Measurements from ENCODE around the gene HES3.
A peak's percentile ranks its signal among the peaks of the same experiment; 100 is the strongest.

The HES3 gene

GRCh38 chr1:6276811-6277555 lies 33.0 kb downstream of the HES3 start:
- Histone ChIP-seq H3K36me3 (ENCODE audit: control insufficient read depth in 1 of 2, insufficient read depth in 2 of 2, low read length in 2 of 2) (no peaks in the 10 kb centered on the region), H3K4me3 (ENCODE audit: low read depth in 1 of 2, low read length in 2 of 2) (peak overlapping the region in 1 of 2 donors; percentile 39), H3K27ac (ENCODE audit: low read length) (no peak overlapping the region), H3K4me1 (ENCODE audit: control insufficient read depth in 1 of 2, insufficient read depth in 2 of 2, low read length in 2 of 2) (peaks cover 10 to 24% of the 10 kb centered on the region in 2 donors), H3K27me3 (ENCODE audit: low read depth, low read length) (no peaks in the 10 kb centered on the region), H3K9me3 (ENCODE audit: control insufficient read depth in 1 of 2, low read length in 2 of 2) (no peaks in the 10 kb centered on the region)

- Histone ChIP-seq H3K4me3 (ENCODE audit: low read depth in 1 of 2, low read length in 2 of 2) (no peak overlapping the region), H3K36me3 (ENCODE audit: control insufficient read depth in 1 of 2, insufficient read depth in 2 of 2, low read length in 2 of 2) (no peaks in the 10 kb centered on the region), H3K27ac (ENCODE audit: low read length) (no peak overlapping the region), H3K4me1 (ENCODE audit: control insufficient read depth in 1 of 2, insufficient read depth in 2 of 2, low read length in 2 of 2) (peaks cover 0 to 14% of the 10 kb centered on the region in 2 donors), H3K27me3 (ENCODE audit: low read depth, low read length) (no peaks in the 10 kb centered on the region), H3K9me3 (ENCODE audit: control insufficient read depth in 1 of 2, low read length in 2 of 2) (no peaks in the 10 kb centered on the region)
Measured at GRCh38 chr1:6278263-6278662, 34.3 kb downstream of the HES3 start.

- H3K27ac ChIP-seq (ENCODE audit: low read length), result no peak overlapping the region
- no peaks in the 10 kb centered on the region for H3K36me3 ChIP-seq (ENCODE audit: control insufficient read depth in 1 of 2, insufficient read depth in 2 of 2, low read length in 2 of 2)
- no peaks in the 10 kb centered on the region for H3K9me3 ChIP-seq (ENCODE audit: control insufficient read depth in 1 of 2, low read length in 2 of 2)
- H3K4me1 ChIP-seq (ENCODE audit: control insufficient read depth in 1 of 2, insufficient read depth in 2 of 2, low read length in 2 of 2), result peaks cover 0 to 13% of the 10 kb centered on the region in 2 donors
- H3K4me3 ChIP-seq (ENCODE audit: low read depth in 1 of 2, low read length in 2 of 2), result no peak overlapping the region
- H3K27me3 ChIP-seq (ENCODE audit: low read depth, low read length), result no peaks in the 10 kb centered on the region
Measured at GRCh38 chr1:6279066-6279465, 35.1 kb downstream of the HES3 start.

- H3K9me3 ChIP-seq (ENCODE audit: control insufficient read depth in 1 of 2, low read length in 2 of 2), result no peaks in the 10 kb centered on the region
- H3K27ac ChIP-seq (ENCODE audit: low read length), result no peak overlapping the region
- H3K4me1 ChIP-seq (ENCODE audit: control insufficient read depth in 1 of 2, insufficient read depth in 2 of 2, low read length in 2 of 2), result peaks cover 0 to 13% of the 10 kb centered on the region in 2 donors
- no peaks in the 10 kb centered on the region for H3K36me3 ChIP-seq (ENCODE audit: control insufficient read depth in 1 of 2, insufficient read depth in 2 of 2, low read length in 2 of 2)
- no peak overlapping the region for H3K4me3 ChIP-seq (ENCODE audit: low read depth in 1 of 2, low read length in 2 of 2)
- no peaks in the 10 kb centered on the region for H3K27me3 ChIP-seq (ENCODE audit: low read depth, low read length)
Measured at GRCh38 chr1:6279613-6280383, 35.8 kb downstream of the HES3 start.

DNA sequence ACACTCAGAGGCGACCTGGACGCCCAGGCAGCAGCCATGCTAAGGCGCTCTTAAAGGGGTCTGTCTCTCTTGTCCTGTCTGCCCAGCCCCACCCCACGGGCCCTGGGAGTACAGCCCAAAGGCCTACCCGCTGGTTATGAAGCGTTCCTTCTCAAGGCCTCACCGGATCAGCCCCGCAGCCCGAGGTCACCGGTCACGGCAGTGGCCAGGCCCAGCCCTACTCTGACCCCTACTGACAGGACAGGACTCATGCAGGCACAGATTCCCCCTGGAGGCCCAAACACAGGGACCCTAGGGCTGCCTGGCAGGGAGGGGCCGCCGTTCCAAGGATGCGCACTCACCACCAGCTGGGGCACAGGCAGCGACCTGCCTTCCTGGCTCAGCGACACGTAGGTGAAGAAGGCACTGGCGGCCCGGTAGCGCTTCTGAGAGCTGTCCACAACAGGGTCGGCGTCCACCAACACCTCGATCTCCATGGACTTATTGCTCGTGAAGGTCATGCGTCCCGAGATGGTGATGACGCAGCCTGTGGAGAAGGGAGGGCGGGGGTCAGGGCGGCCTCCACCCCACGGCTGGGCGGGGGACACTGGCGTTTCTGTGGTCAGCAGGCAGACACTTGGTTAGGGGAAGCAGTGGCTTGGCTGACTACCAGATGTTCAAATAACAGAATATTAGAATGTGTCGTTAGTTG lies 36.9 kb downstream of the HES3 start:
- Histone ChIP-seq H3K9me3 (ENCODE audit: control insufficient read depth in 1 of 2, low read length in 2 of 2) (no peaks in the 10 kb centered on the region), H3K27ac (ENCODE audit: low read length) (no peak overlapping the region), H3K27me3 (ENCODE audit: low read depth, low read length) (no peaks in the 10 kb centered on the region), H3K36me3 (ENCODE audit: control insufficient read depth in 1 of 2, insufficient read depth in 2 of 2, low read length in 2 of 2) (no peaks in the 10 kb centered on the region), H3K4me1 (ENCODE audit: control insufficient read depth in 1 of 2, insufficient read depth in 2 of 2, low read length in 2 of 2) (peaks cover 0 to 12% of the 10 kb centered on the region in 2 donors), H3K4me3 (ENCODE audit: low read depth in 1 of 2, low read length in 2 of 2) (no peak overlapping the region)

GRCh38 chr1:6281511-6282402 lies 37.8 kb downstream of the HES3 start:
- Histone ChIP-seq H3K9me3 (ENCODE audit: control insufficient read depth in 1 of 2, low read length in 2 of 2) (no peaks in the 10 kb centered on the region), H3K4me1 (ENCODE audit: control insufficient read depth in 1 of 2, insufficient read depth in 2 of 2, low read length in 2 of 2) (peaks cover 0 to 4% of the 10 kb centered on the region in 2 donors), H3K27me3 (ENCODE audit: low read depth, low read length) (no peaks in the 10 kb centered on the region), H3K36me3 (ENCODE audit: control insufficient read depth in 1 of 2, insufficient read depth in 2 of 2, low read length in 2 of 2) (no peaks in the 10 kb centered on the region), H3K27ac (ENCODE audit: low read length) (peak overlapping the region; percentile 67), H3K4me3 (ENCODE audit: low read depth in 1 of 2, low read length in 2 of 2) (no peak overlapping the region)

- no peak overlapping the region for H3K4me3 ChIP-seq (ENCODE audit: low read depth in 1 of 2, low read length in 2 of 2)
- no peaks in the 10 kb centered on the region for H3K9me3 ChIP-seq (ENCODE audit: control insufficient read depth in 1 of 2, low read length in 2 of 2)
- H3K27ac ChIP-seq (ENCODE audit: low read length), result peak overlapping the region; percentile 67
- H3K36me3 ChIP-seq (ENCODE audit: control insufficient read depth in 1 of 2, insufficient read depth in 2 of 2, low read length in 2 of 2), result no peaks in the 10 kb centered on the region
- H3K4me1 ChIP-seq (ENCODE audit: control insufficient read depth in 1 of 2, insufficient read depth in 2 of 2, low read length in 2 of 2), result peaks cover 0 to 4% of the 10 kb centered on the region in 2 donors
- H3K27me3 ChIP-seq (ENCODE audit: low read depth, low read length), result no peaks in the 10 kb centered on the region
Measured at GRCh38 chr1:6282577-6283270, 38.7 kb downstream of the HES3 start.

DNA sequence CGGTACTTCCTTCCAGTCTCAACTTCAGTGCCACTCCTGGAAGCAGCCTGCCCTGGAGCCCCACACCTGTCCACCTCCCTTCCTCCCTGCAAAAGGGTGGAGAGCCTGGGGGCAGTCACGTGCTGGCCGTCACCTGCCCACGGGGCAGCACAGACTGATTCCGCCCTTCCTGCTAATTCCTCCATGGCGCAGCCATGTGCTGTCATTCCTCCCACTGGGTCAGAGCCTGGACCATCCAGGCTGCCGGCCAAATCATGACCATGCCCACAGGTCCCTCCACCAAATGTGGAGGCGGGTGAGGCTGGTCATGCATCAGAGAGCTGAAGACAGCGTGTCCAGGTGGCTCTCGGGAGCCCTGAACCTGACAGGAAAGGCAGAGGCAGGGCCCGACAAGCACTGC lies 41.4 kb downstream of the HES3 start:
- Histone ChIP-seq H3K4me3 (ENCODE audit: low read depth in 1 of 2, low read length in 2 of 2) (no peak overlapping the region), H3K27ac (ENCODE audit: low read length) (no peak overlapping the region), H3K36me3 (ENCODE audit: control insufficient read depth in 1 of 2, insufficient read depth in 2 of 2, low read length in 2 of 2) (no peaks in the 10 kb centered on the region), H3K4me1 (ENCODE audit: control insufficient read depth in 1 of 2, insufficient read depth in 2 of 2, low read length in 2 of 2) (peaks cover 0 to 6% of the 10 kb centered on the region in 2 donors), H3K27me3 (ENCODE audit: low read depth, low read length) (no peaks in the 10 kb centered on the region), H3K9me3 (ENCODE audit: control insufficient read depth in 1 of 2, low read length in 2 of 2) (no peaks in the 10 kb centered on the region)

DNA sequence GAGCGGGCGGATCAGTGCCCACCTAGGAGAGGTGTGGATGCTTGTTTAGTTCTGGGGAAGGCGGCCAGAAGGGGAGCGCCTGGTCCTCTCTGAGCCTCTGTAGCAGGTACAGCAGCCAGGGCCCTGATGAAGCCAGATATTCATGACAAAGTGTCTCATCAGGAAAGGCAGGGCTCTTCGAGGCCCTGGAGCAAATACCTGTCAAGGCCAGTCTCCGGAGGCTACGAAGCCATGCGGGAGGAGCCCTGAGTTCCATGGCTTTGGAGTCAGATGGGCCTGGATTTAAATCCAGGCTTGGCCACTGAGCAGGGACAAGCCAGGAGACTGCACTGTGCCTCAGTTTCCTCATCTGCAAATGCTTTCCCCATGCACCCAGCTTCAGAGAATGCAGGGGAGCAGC lies 42.3 kb downstream of the HES3 start:
- no peak overlapping the region for H3K27ac ChIP-seq (ENCODE audit: low read length)
- H3K9me3 ChIP-seq (ENCODE audit: control insufficient read depth in 1 of 2, low read length in 2 of 2), result no peaks in the 10 kb centered on the region
- H3K4me1 ChIP-seq (ENCODE audit: control insufficient read depth in 1 of 2, insufficient read depth in 2 of 2, low read length in 2 of 2), result peaks cover 0 to 8% of the 10 kb centered on the region in 2 donors
- H3K4me3 ChIP-seq (ENCODE audit: low read depth in 1 of 2, low read length in 2 of 2), result no peak overlapping the region
- no peaks in the 10 kb centered on the region for H3K27me3 ChIP-seq (ENCODE audit: low read depth, low read length)
- H3K36me3 ChIP-seq (ENCODE audit: control insufficient read depth in 1 of 2, insufficient read depth in 2 of 2, low read length in 2 of 2), result no peaks in the 10 kb centered on the region

- peaks cover 0 to 8% of the 10 kb centered on the region in 2 donors for H3K4me1 ChIP-seq (ENCODE audit: control insufficient read depth in 1 of 2, insufficient read depth in 2 of 2, low read length in 2 of 2)
- no peak overlapping the region for H3K27ac ChIP-seq (ENCODE audit: low read length)
- no peaks in the 10 kb centered on the region for H3K27me3 ChIP-seq (ENCODE audit: low read depth, low read length)
- no peaks in the 10 kb centered on the region for H3K36me3 ChIP-seq (ENCODE audit: control insufficient read depth in 1 of 2, insufficient read depth in 2 of 2, low read length in 2 of 2)
- no peak overlapping the region for H3K4me3 ChIP-seq (ENCODE audit: low read depth in 1 of 2, low read length in 2 of 2)
- H3K9me3 ChIP-seq (ENCODE audit: control insufficient read depth in 1 of 2, low read length in 2 of 2), result no peaks in the 10 kb centered on the region
Measured at GRCh38 chr1:6287029-6287428, 43.0 kb downstream of the HES3 start.
